H1 (cell line): Measurements from ENCODE around the gene MCM9. TPM values are rescaled to one million over a fixed set of nuclear protein-coding genes. Genes with fewer than 3 reads are reported as not detected.

Experiments
- CTCF ChIA-PET: fragments of 300-600 bp; sonication (Branson Sonifier 250); formaldehyde crosslinking; loops from one replicate; lab custom pipeline; 2021; ENCODE audit not compliant: partially characterized antibody; lab: Charles Lee
- POLR2A ChIA-PET: fragments of 300-600 bp; sonication (Branson Sonifier 250); formaldehyde crosslinking; loops from one replicate; lab custom pipeline; 2021; ENCODE audit warnings: inconsistent platforms; ENCODE audit not compliant: partially characterized antibody; lab: Charles Lee
- DNase-seq, 2 experiments: peaks; one replicate each; pipeline versions ENCODE4 v3.0.0 to v3.0.0-alpha.2; 2010 to 2022; ENCODE audit warnings: low spot score in 2 of 2, low read depth in 1 of 2, mixed read lengths in 1 of 2
- FAIRE-seq: peaks from 2 replicates; lab custom pipeline; 2011; peaks lifted over from hg19 to GRCh38; lab: Jason Lieb, UNC
- H2AFZ ChIP-seq: 2 replicates; pipeline ENCODE4 v1.8.1; 2012; ENCODE audit warnings: low read length, inconsistent platforms
- H2AK5ac ChIP-seq: 2 replicates; pipeline ENCODE4 v1.6.1; 2013; ENCODE audit warnings: low read depth, low read length
- H2BK120ac ChIP-seq: replicated peaks from 2 replicates; pipeline ENCODE3; 2013; ENCODE audit warnings: low read depth, low read length, inconsistent platforms
- H2BK12ac ChIP-seq: 2 replicates; pipeline ENCODE4 v1.6.1; 2013; ENCODE audit warnings: low read depth, low read length
- H2BK15ac ChIP-seq: 2 replicates; pipeline ENCODE4 v1.6.1; 2013; ENCODE audit warnings: low read length
- H2BK20ac ChIP-seq: 2 replicates; pipeline ENCODE4 v1.6.1; 2013; ENCODE audit warnings: low read length
- H2BK5ac ChIP-seq: 2 replicates; pipeline ENCODE4 v1.6.1; 2013; ENCODE audit warnings: low read depth, low read length
- H3K14ac ChIP-seq: 2 replicates; pipeline ENCODE4 v1.6.1; 2013; ENCODE audit warnings: inconsistent platforms; ENCODE audit not compliant: insufficient read length
- H3K18ac ChIP-seq: 2 replicates; pipeline ENCODE4 v1.6.1; 2013; ENCODE audit warnings: low read length; ENCODE audit errors: extremely low read depth
- H3K23ac ChIP-seq: 2 replicates; pipeline ENCODE4 v1.6.1; 2013; ENCODE audit warnings: inconsistent platforms; ENCODE audit not compliant: insufficient read length
- H3K23me2 ChIP-seq: 2 replicates; pipeline ENCODE4 v1.6.1; 2013; ENCODE audit warnings: low read depth, low read length
- H3K27ac ChIP-seq: 2 replicates; pipeline ENCODE4 v1.6.1; 2011; ENCODE audit warnings: low read depth, low read length, inconsistent platforms
- H3K27me3 ChIP-seq, 4 experiments: replicated peaks in 1 of 4; 1 replicate in 1 of 4; 2 replicates in 3 of 4; pipeline versions ENCODE4 v1.6.1 to v1.8.1; 2011 to 2013; ENCODE audit warnings: low read length in 3 of 4, mild to moderate bottlenecking in 3 of 4, inconsistent platforms in 2 of 4, mixed read lengths in 2 of 4, moderate library complexity in 1 of 4; ENCODE audit not compliant: control insufficient read depth in 3 of 4, insufficient read depth in 3 of 4; ENCODE audit errors: extremely low read depth in 1 of 4
- H3K36me3 ChIP-seq, 4 experiments: 2 replicates each; pipeline versions ENCODE4 v1.6.1 to v1.8.1; 2011 to 2013; ENCODE audit warnings: mild to moderate bottlenecking in 4 of 4, low read length in 3 of 4, moderate library complexity in 2 of 4, control low read depth in 1 of 4, inconsistent platforms in 1 of 4; ENCODE audit not compliant: insufficient read depth in 4 of 4, control insufficient read depth in 2 of 4
- H3K4ac ChIP-seq: replicated peaks from 2 replicates; pipeline ENCODE3; 2013; ENCODE audit warnings: low read length, low read depth, mixed read lengths, inconsistent platforms; ENCODE audit not compliant: insufficient read length
- H3K4me1 ChIP-seq, 4 experiments: replicated peaks in 1 of 4; 1 replicate in 1 of 4; 2 replicates in 3 of 4; pipeline versions ENCODE4 v1.6.1 to v1.8.1; 2011 to 2013; ENCODE audit warnings: low read length in 3 of 4, inconsistent platforms in 2 of 4, mixed read lengths in 1 of 4; ENCODE audit not compliant: insufficient read depth in 4 of 4, control insufficient read depth in 3 of 4
- H3K4me2 ChIP-seq, 2 experiments: 2 replicates each; pipeline versions ENCODE4 v1.6.1 to v1.8.1; 2011 to 2013; ENCODE audit warnings: low read depth in 2 of 2, low read length in 2 of 2, control low read depth in 1 of 2, inconsistent platforms in 1 of 2, mild to moderate bottlenecking in 1 of 2; ENCODE audit not compliant: insufficient read depth in 1 of 2
- H3K4me3 ChIP-seq, 4 experiments: fragments of 200-600, 300-600 bp in 1 of 4; sonication (generic), shearing (Covaris generic), sonication (Bioruptor Twin) in 1 of 4; 2 replicates each; pipeline versions ENCODE4 v1.5.1 to v1.8.1; 2011 to 2016; ENCODE audit warnings: low read length in 4 of 4, low read depth in 3 of 4, control low read depth in 2 of 4, inconsistent platforms in 2 of 4, mild to moderate bottlenecking in 2 of 4, mixed read lengths in 1 of 4, moderate library complexity in 1 of 4; ENCODE audit not compliant: insufficient read depth in 2 of 4; ENCODE audit errors: extremely low read depth in 1 of 4
- H3K56ac ChIP-seq: replicated peaks from 2 replicates; pipeline ENCODE3; 2013; ENCODE audit warnings: low read depth, mild to moderate bottlenecking, mixed read lengths, low read length, inconsistent platforms; ENCODE audit not compliant: insufficient read length
- H3K79me1 ChIP-seq: 2 replicates; pipeline ENCODE4 v1.6.1; 2013; ENCODE audit warnings: low read depth, low read length, control low read depth
- H3K79me2 ChIP-seq, 2 experiments: 2 replicates each; pipeline versions ENCODE4 v1.6.1 to v1.8.1; 2012 to 2013; ENCODE audit warnings: low read length in 2 of 2, mild to moderate bottlenecking in 2 of 2, inconsistent platforms in 1 of 2; ENCODE audit not compliant: insufficient read depth in 2 of 2, control insufficient read depth in 1 of 2
- H3K9ac ChIP-seq, 4 experiments: replicated peaks in 1 of 4; 1 replicate in 1 of 4; 2 replicates in 3 of 4; pipeline versions ENCODE4 v1.6.1 to v1.8.1; 2011 to 2013; ENCODE audit warnings: low read depth in 3 of 4, low read length in 3 of 4, control low read depth in 2 of 4, mild to moderate bottlenecking in 2 of 4, moderate library complexity in 2 of 4, inconsistent platforms in 1 of 4; ENCODE audit errors: extremely low read depth in 1 of 4
- H3K9me3 ChIP-seq, 2 experiments: 2 replicates each; pipeline versions ENCODE4 v1.6.1 to v1.8.1; 2012 to 2013; ENCODE audit warnings: mild to moderate bottlenecking in 2 of 2, moderate library complexity in 2 of 2, control low read depth in 1 of 2, inconsistent platforms in 1 of 2, low read depth in 1 of 2, low read length in 1 of 2, mixed read lengths in 1 of 2; ENCODE audit not compliant: insufficient read depth in 2 of 2
- H4K20me1 ChIP-seq, 2 experiments: replicated peaks in 1 of 2; 2 replicates each; pipeline versions ENCODE3 to v1.8.1; 2011 to 2013; ENCODE audit warnings: inconsistent platforms in 2 of 2, low read length in 2 of 2, mild to moderate bottlenecking in 1 of 2; ENCODE audit not compliant: insufficient read depth in 2 of 2, control insufficient read depth in 1 of 2
- H4K5ac ChIP-seq: 2 replicates; pipeline ENCODE4 v1.6.1; 2013; ENCODE audit warnings: low read length, low read depth, mixed read lengths, inconsistent platforms; ENCODE audit not compliant: insufficient read length
- H4K8ac ChIP-seq: 2 replicates; pipeline ENCODE4 v1.8.0; 2013; ENCODE audit warnings: mild to moderate bottlenecking, moderate library complexity, low read length, inconsistent platforms; ENCODE audit not compliant: insufficient read depth; ENCODE audit errors: extremely low read depth
- H4K91ac ChIP-seq: replicated peaks from 2 replicates; pipeline ENCODE3; 2013; ENCODE audit warnings: low read length, mixed read lengths, inconsistent platforms; ENCODE audit not compliant: insufficient read length
- ASH2L ChIP-seq: fragments of 200-600, 300-600 bp; sonication (generic); IDR thresholded peaks from one replicate; pipeline ENCODE4 v1.7.1; 2017; ENCODE audit warnings: low read length
- CEBPB ChIP-seq: IDR thresholded peaks from 2 replicates; pipeline ENCODE4 v1.6.1; 2012; ENCODE audit warnings: low read depth, low read length
- CTBP2 ChIP-seq: IDR thresholded peaks from 2 replicates; pipeline ENCODE4 v1.7.0; 2011; ENCODE audit warnings: borderline replicate concordance, mild to moderate bottlenecking, moderate library complexity, mixed read lengths, low read length; ENCODE audit not compliant: insufficient read depth, insufficient read length
- EGR1 ChIP-seq: IDR thresholded peaks from 2 replicates; pipeline ENCODE4 v1.6.1; 2011; ENCODE audit warnings: low read depth, low read length, borderline replicate concordance
- SIX5 ChIP-seq: IDR thresholded peaks from 2 replicates; pipeline ENCODE4 v1.6.1; 2011; ENCODE audit warnings: mild to moderate bottlenecking, low read depth, low read length
- SP1 ChIP-seq: IDR thresholded peaks from 2 replicates; pipeline ENCODE4 v1.6.1; 2011; ENCODE audit warnings: low read depth, low read length
- SUZ12 ChIP-seq: fragments of 200-600 bp; sonication (generic); IDR thresholded peaks from 2 replicates; pipeline ENCODE4 v1.6.1; 2012; ENCODE audit warnings: mild to moderate bottlenecking, inconsistent platforms, low read length, moderate library complexity, mixed read lengths
- WGBS, 2 experiments: shearing (Covaris generic) in 1 of 2; methylation state at CpG; one replicate each; pipeline versions ENCODE4 v1.1.6 to v1.1.7; 2013 to 2015; ENCODE audit warnings: low lambda C conversion rate in 2 of 2, mixed read lengths in 2 of 2, inconsistent platforms in 1 of 2, low coverage in 1 of 2, missing lambda C conversion rate in 1 of 2; ENCODE audit not compliant: insufficient replicate concordance in 2 of 2, insufficient coverage in 1 of 2, insufficient read length in 1 of 2; ENCODE audit errors: extremely low coverage in 1 of 2, missing lambda C conversion rate in 1 of 2; 5-methylcytosine and 5-hydroxymethylcytosine counted together
- polyA plus RNA-seq, 7 experiments: library from polyadenylated mRNA; depleted of rRNA in 3 of 7; stranded (reverse) in 5 of 7; unstranded in 2 of 7; fragments of >200 nt in 5 of 7; fragments of 200-250 nt in 2 of 7; gene quantifications; 1 replicate in 5 of 7; 2 replicates in 1 of 7; 4 replicates in 1 of 7; pipeline versions ENCODE4 v1.2.1 to v1.2.3, GENCODE V29; 2011 to 2013; ENCODE audit warnings: missing spikeins in 2 of 7, mixed read lengths in 2 of 7
- total RNA-seq: library from RNA; stranded (reverse); fragmentation: NEBNext Ultra II Directional; extraction: Animal tissue kit (Norgen Biotek cat#: 25700); gene quantifications from 2 replicates; pipeline ENCODE4 v1.2.1, GENCODE V29; 2021

Gene MCM9
- total and polyA plus RNA-seq, 2 of the 8 experiments (the other 6 are each of a cell fraction or from before 2014, with no cell fraction given) = 3.7 to 11.4 TPM

DNA sequence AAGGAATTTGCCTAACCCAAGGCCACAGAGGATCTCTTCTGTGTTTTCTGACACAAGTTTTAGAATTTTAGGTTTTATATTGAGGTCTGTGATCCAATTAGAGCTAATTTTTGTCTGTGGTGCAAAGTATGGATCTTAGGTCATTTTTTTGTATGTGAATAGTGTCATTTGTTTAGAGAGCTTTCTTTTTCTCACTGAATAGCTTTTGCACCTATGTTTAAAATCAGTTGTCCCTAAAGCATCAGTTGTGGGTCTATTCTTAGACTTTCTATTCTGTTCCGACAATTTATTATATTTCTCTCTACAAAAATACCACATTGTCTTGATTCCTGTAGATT lies 341 bp upstream of the MCM9 start:
- Histone ChIP-seq H3K79me2 (peaks cover 0 to 40% of the 10 kb centered on the region in 2 experiments; a peak in 2 of 4 replicates), H3K4me2 (peak overlapping the region in 1 of 2 experiments; percentile 66), H2AFZ (peak overlapping the region; percentile 94; the same call in 1 of the 2 replicates), H2BK12ac (no peak overlapping the region), H3K79me1 (no peaks in the 10 kb centered on the region; the same call in 1 of the 2 replicates), H3K18ac (no peak overlapping the region), H4K8ac (no peak overlapping the region), H3K56ac (no peak overlapping the region), H3K23me2 (no peaks in the 10 kb centered on the region; the same call in 1 of the 2 replicates), H2BK20ac (no peak overlapping the region), H3K4me3 (peak overlapping the region; percentile 45 to 100 (median 81)), H3K4ac (no peak overlapping the region), H2AK5ac (no peak overlapping the region), H3K36me3 (peaks cover 0 to 11% (median 5%) of the 10 kb centered on the region in 4 experiments; a peak in 4 of 8 replicates), H2BK15ac (no peak overlapping the region), H3K4me1 (peaks cover 0 to 2% (median 0%) of the 10 kb centered on the region in 4 experiments; a peak in 2 of 7 replicates), H3K27ac (no peak overlapping the region), H2BK120ac (no peak overlapping the region), H3K9ac (peak overlapping the region; percentile 32 to 89 (median 51); a peak in 3 of 7 replicates), H4K5ac (peak overlapping the region; percentile 41), H4K91ac (no peak overlapping the region), H3K23ac (no peak overlapping the region), H3K27me3 (no peaks in the 10 kb centered on the region), H3K14ac (no peak overlapping the region), H2BK5ac (no peak overlapping the region), H4K20me1 (peaks cover 0 to 8% of the 10 kb centered on the region in 2 experiments), H3K9me3 (peaks cover 11% of the 10 kb centered on the region in 2 experiments)
- ChIA-PET CTCF (interaction anchor here (1.1 kb wide), 1 partner anchor 40 kb away, joined by 3 read pairs; no protein-coding TSS in a partner anchor), POLR2A (interaction anchor here (0.6 to 2.3 kb wide), 6 partner anchors 12 to 276 kb away, joined by 3 to 15 read pairs (median 4); partner anchors contain the start of gene ASF1A)
- WGBS, 2 experiments = 50% methylated on average over 1 of the region's 1 CpG; no CpG with 5 or more reads in 1 of the 2 experiments
- FAIRE-seq (no peak), DNase-seq (no peak)
- no peak for TF ChIP-seq CTBP2
- no peak for TF ChIP-seq CEBPB
- TF ChIP-seq SUZ12 = no peak
- TF ChIP-seq SIX5 = no peak
- TF ChIP-seq ASH2L = no peak
- TF ChIP-seq SP1 = no peak
- TF ChIP-seq EGR1 = no peak
